GM19395 (cell line): ENCODE data around the gene CAMKMT.

Experiments used
- ATAC-seq: cut with Tn5 transposase; IDR thresholded peaks from one replicate; pipeline ENCODE4 v1.9.1; 2021; ENCODE audit warnings: mild to moderate bottlenecking, moderate library complexity; ENCODE audit not compliant: unreplicated experiment

CAMKMT gene

GRCh38 chr2:44787663-44788062 lies 425.9 kb downstream of the CAMKMT start:
- ATAC-seq: no peak

DNA sequence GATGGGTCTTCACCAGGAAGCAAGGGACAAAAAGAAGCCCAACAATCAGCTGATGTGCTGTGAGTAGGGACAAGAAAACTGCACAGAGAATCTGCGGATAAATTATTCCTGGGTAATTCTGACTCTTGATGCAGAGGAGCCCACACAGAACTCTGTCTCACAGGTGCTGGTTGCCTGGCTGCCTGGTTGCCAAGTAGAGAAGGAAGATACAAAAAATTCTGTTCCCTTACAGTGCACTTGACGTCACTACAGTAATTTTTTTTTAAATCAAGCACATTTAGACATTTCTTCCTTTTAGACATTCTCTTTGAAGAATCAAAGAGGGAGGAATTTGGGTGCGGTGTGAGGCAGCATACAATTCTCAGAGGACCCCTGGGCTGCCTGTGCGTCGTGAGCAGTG lies 427.7 kb downstream of the CAMKMT start:
- ATAC-seq: no peak

DNA sequence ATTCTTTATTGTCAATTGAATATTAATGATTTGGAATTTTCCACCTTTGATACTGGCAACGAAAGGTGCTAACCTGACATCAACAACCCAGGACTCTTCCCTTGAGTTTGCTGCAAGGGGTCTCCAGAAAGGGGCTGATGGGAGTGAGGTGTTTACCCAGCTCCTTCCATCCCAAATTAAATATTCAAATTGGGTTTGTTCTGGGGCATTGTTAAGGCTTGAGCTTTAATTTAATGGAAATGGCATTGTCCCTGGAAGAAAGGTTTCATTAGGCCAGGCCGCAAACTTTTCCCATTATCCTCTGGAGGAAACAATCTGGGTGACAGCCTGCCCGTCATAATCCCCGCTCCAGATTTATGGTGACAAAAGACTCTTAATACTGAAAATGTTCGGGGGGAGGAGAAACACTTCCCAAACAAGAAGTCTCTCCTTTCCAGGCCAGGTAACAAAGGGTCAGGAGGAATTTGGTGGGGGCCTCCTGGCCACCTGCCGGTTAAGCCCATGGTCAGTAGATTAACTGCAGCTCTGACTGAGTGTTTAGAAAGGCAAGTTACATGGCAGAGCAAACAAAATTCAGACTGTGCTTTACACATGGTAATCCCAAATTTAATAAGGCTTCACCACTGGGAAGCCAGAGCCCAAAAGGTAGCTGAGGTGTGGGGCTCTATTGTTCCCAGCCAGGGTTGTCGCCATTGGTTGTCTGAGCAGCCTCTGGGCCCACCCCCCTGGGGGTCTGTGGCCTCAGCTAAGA lies 428.4 kb downstream of the CAMKMT start:
- no peak for ATAC-seq

GRCh38 chr2:44793322-44793870 lies 431.6 kb downstream of the CAMKMT start:
- ATAC-seq: no peak

- ATAC-seq: no peak
Measured at GRCh38 chr2:44796771-44797170, 435.0 kb downstream of the CAMKMT start.

- no peak for ATAC-seq
Measured at GRCh38 chr2:44798139-44798659, 436.5 kb downstream of the CAMKMT start.

GRCh38 chr2:44799105-44799504 lies 437.4 kb downstream of the CAMKMT start:
- ATAC-seq: no peak

GRCh38 chr2:44799754-44800153 lies 438.0 kb downstream of the CAMKMT start:
- ATAC-seq: no peak

DNA sequence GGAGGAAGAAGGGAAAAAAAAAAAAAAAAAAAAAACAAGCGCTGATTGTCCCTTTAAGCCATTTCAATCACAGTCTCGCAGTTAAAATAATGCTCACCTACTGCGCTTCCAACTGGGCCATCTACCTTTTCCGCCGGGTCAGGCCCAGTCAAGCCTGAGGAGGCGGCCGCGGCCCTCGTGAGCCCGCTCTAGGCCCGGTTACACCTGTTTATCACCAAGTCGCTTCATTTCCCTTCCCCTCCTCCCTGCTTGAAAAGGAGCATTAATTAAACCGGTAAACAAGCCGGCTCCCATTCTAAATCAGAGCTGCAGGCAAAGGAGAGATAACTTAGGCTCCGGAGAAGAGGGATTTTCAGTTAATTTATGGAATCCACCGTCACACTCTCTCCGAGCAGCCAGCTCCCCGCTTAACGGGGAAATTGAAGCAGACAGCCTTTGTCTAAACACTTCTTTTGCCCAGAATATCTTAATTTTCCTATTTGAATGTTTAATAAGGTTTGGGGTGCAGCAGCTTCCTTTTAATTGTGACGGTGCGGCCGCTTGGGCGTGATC lies 439.6 kb downstream of the CAMKMT start:
- no peak for ATAC-seq

DNA sequence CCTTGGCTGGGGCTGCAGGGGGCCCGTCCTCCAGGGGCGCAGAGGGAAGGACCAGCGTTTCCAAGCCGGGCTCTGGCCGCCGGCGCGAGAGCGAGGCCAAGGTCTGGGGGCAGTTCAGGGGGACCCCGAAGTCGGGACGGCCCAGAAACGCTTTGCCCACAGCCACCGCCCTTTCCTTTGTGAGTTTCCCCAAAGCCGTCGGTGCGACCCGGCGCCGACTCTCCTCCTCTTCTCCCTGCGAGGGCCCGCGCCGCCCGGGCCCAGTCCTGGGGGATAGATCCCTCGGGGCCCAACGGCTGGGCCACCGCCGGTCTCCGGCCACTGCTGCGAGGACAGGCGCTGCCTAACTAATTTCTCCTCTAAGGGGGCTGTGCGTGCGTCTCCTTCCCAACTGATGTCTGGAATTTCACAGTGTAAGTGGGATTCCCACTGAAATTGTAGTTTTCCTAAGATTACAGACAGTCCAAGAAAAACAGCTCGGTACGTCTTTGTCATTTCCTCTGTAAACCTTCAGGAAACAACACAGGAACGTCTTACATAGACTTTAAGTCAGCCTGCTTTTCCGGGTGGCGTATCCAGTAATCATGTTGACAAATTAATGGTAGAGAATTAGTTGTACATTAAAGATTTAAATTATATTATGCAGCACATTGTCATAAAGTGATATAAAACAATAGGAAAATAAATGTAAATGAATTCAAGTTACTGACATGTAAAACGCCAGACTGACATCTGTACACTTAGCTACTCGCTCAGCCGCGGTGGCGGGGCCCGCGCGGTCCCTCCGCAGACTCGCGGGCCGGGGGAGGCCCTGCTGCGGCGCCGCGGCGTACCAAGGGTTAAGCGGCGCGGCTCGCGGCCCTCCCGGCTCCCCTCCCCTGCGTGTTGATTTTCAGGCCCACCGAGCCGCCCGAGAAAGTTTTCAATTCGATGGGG lies 440.4 kb downstream of the CAMKMT start:
- ATAC-seq: no peak

- no peak for ATAC-seq
Measured at GRCh38 chr2:44802777-44803424, 441.2 kb downstream of the CAMKMT start.

DNA sequence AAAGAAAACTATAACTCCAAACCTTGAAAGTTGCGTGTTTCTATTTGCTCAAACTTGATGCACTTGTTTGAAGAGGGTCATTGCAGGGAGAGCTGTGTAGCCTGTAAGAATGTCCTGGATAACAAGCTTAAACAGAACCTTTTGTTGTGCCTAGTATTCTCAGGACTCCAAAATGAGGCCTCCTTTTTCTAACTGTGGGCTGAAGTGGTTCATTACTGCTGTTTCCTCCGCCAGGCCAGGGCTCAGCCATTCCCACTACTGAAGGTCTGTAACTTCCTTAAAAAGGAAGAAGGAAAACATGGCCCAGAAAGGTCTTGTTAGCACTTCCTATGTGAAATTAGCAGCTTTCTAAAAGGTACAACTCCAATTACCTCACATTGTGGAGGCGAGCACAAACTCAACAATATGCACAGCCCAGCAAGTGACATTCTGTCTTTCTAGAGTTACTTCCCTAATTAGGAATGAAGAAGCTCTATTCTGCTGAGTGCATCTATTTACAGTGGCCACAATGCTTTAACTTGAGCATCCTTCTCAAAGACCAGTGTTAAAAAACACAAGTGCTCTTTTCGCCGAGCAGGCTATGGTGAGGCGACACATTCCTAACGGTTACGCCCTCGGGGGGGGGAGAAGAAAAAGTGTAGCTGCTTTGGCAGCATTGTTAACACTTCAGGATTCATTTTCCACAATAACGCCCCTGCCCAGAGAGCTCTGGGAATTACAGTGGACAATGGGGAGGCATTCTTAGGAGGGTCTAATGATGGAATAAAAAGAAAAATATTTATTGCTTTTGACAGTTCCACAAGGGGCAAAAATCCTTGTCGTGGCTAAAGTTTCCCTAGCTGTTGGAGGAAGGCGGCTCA lies 442.9 kb downstream of the CAMKMT start:
- ATAC-seq: no peak

DNA sequence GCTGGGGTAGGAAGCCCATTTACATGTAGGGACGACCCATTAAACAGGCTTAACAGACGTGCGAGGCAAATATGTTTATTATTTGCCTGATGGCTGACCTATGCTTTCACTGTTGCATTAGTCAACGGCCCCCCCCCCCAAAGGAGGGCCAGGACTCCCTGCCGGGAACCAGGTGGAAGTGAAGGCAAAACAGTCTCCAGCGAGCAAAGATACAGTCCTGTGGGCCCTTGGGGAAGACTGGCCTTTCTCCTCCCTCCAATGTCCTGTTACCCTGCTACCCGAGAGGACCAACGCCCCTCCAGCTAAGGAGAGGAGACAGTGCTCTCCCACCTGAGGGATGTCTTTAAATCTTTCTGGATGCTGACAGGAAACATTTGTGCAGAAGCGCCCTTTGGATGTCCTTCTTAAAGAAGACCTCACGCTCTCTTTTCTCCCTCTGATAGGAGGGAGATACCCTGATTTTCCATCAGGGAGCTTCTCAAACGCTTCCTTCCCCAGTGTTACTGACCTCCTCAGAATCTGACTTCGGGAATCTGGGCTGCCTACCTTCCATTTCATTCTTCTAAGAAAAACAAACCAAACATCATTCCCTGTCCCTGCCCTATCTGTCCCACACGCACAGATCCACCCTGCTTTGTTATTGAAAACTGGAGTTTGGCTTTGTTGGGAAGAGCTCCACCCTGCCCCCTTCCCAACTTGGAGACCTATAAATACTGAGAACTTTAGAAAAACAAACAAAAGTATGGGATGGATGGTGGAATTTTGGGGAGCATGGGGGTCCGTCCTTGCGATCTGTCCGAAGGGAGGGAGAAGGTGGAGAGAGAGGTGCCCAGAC lies 443.9 kb downstream of the CAMKMT start:
- ATAC-seq: no peak

DNA sequence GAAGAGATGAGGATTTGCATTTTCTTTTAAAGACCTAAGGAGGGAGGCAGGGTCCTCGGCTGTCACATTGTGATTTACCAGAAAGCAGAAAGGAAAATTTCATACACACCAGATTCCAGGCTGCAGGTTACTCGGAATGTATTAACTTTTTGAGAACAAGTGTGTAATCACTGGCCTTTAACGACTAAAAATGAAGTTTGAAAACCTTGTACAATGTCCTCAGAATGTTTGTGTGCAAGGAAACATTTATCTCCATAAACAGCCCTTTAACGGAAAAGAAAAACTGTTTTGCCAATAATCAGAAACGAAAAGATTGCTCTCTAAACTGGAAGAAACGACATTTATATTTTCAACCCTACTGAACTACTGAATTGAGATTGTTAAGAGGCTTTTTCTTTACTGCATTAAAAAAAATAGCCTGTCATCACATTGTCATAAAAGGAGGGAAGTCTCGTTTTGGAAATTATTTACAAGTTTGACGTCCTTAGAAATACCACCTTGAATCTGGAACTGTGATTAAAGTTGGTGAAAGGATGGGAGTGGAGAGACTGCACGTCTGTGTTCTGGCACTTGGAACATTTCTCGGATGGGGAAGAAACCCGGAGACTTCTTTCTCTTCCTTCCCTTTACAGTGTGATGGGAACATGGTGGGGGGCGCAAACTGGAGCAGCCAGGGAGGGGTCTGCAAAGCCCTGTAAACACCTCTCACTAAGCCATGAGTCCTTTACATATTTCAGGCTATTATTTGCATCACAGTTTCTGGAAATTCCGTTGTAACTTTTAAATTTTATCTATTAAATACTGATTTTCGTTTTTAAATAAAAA lies 445.7 kb downstream of the CAMKMT start:
- ATAC-seq: no peak

- no peak for ATAC-seq
Measured at GRCh38 chr2:44810892-44811530, 449.3 kb downstream of the CAMKMT start.

DNA sequence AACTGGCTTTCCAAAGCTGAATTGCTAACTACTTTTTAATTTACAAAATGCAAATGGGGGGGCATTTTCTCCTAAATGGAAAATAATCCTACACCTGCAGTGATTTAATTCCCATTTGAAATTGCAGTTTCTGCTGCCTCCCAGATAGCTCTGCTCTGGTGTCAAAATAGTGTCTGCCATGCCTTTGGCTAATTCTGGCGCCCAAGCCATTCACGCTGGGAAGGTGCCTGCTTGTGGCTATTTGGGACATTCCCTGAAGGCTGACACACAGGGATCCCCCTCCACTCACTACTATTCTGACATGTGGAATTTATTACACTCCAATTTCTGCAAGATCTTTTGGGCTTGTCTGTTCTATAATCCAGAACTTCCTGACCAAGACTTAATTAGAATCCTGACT lies 451.4 kb downstream of the CAMKMT start:
- no peak for ATAC-seq

DNA sequence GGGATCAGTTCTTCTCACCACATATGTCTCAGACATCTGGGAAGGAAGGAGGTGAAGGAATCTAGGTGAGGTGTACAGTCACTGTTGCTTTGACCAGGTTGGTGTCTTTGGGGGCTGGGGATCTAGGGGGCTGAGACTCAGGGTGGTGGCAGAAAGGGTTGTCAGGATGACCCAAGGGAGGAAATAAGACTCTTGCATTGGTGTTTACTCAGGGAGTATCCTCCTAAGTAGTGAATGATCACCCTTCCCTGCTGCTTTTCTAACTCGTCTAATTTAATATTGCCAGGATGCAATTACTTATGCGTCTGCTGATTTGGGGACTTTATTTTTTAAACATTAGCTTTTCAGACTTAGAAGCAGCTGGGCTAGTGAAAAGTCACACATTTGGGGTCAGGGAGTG lies 451.9 kb downstream of the CAMKMT start:
- no peak for ATAC-seq

GRCh38 chr2:44817256-44817655 lies 455.5 kb downstream of the CAMKMT start:
- no peak for ATAC-seq
